RCC 7860 (cell line): ENCODE results near the gene TECPR1.
A peak's percentile ranks its signal among the peaks of the same experiment; 100 is the strongest.

Source experiments
- DNase-seq: peaks from one replicate; pipeline ENCODE4 v3.0.0-alpha.2; 2015; ENCODE audit warnings: low spot score
- FAIRE-seq: peaks from 2 replicates; lab custom pipeline; 2012; peaks lifted over from hg19 to GRCh38; lab: Jason Lieb, UNC

Gene TECPR1

DNA sequence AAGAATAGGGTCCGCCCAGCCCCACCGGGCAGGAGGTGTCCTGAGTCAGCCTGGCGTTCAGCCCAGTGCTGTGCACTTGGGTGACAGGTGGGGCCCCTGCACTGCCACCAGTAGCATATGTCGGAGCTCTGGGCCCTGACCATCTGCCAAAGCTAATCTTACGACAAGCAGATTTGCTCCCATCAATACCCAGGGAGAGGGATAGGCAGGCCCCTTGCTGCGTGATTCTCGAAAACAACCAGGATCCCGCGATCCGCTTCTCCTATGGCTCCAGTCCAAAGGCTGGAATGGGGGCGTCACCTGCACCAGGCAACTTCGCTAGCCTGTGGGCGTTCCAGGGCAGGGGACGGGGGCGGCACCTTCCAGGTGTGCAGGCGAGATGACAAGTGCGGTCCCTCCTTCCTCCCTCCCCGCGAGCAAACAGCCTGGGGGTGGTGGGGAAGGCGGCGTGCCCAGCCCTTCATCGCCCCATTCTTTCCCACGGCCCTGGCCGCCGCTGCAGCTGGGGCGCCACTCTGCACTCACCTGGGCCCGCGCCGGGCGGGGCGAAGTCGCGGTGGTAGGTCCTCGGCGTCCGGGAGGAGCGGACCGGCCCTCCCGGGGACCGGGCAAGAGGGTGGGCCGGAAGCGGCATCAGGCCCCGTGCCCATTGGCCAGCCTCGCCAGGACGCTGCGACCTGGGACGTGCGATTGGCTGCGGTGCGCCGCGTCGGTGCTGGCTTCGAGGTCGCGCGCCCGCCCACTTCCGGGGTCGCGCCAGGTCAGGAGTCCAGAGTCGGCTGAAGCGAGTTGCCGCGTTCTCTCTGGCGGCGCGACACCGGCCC is at the start of gene TECPR1:
Gene TECPR1, minus strand, starts transcription at position 632 of the 824 bp plus-strand sequence. CDS start 6,086 bp downstream, outside the sequence.
- FAIRE-seq, result no peak
- DNase-seq, result peak; percentile 81

DNA sequence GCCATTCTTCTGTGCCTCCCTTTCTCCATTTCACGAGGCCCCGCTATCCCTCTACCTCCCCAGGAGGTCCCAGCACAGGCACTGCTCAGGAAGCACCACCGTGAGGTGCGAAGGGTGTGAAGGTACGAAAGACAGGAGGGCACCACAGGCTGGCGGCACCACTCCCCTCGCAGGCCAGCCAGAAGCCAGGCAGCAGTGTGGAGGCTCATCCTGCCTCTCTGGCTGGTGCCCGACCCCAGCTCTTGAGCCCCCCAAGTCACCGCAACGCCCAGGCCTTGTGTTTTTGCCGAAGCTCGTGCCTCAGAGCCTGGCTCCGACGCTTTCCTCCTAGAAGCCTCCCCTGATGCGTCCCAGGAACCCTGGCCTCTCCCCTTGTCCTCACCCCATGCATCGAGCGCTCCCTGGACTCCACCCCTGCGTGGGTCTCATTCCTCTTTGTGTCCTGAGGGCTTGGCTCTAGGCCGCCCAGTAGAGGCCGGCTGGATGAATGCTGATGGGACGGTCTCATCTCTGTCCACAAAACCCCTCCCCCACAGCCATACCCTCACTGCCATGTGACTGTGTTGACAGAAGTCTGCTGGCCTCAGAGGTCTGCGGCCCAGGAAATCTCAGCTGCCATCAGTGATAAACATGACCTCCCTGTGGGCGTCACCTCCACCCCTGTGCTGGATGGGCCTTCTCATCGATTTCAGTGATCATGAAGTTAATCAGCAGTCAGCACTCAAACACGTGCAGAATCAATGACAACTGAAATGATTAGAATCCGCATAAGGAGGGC is 48.8 kb upstream of the TECPR1 start:
- FAIRE-seq (no peak), DNase-seq (no peak)

DNA sequence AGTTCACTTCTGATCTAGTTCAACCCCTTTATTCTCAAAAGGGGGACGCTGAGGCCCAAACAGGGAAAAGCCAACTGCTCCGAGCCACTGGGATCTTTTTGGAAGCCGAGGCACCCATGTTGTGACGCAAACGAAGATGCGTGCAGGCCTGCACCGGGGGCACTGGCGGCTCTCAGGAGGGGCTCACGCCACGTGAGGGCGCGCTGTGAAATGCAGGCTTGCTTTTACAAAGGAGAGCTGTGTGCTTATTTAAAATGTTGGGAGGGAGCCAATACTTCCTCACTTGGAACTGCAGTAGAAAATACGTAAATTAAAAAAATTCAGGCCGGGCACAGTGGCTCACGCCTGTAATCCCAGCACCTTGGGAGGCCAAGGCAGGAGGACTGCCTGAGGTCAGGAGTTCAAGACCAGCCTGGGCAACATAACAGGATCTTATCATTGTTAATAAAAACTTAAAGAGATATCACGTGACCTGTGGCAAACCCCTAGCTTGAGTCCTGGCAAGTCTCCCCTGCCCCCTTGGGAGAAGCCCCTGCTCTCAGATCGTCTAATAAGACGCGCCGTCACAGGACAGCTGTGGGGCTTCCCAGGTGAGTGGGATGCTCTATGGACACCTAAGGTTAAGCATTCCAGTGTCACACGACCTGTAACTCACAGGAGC is 45.7 kb upstream of the TECPR1 start:
- DNase-seq (no peak), FAIRE-seq (no peak)

GRCh38 chr7:98296833-98297232 is 44.8 kb upstream of the TECPR1 start:
- FAIRE-seq (no peak), DNase-seq (no peak)

DNA sequence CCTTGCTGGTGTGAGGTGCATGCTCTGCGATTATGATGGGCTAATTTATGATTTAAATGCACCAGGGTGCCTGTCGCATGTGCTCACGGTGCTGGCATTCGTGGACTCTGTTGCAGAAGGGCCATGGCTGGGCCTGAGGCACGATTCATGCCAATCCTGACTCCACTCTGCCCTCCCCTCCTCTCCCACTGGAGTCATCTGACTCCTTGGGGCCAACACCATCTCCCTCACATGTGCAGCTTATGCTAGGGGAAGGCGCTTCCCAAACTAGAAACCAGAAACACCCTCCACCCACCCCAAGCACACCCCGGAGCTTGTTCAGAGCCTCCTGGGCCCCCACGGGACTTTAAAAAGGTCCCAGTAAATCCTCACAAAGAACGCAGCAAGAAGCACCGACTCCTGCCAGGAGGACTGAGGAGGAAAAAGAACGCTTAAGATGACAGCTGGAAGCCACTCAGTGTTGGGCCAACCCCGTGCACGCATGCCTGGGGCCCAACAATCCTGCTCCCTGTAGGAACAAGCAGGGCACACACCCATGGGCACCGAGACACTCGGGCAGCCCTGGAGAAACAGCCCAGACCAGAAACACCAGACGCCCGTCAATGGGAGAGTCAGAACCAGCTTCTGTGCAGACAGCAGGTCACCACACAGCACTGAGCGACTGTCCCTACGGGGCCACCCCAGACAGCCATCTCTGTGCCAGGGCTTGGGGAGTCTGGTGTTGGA is 43.6 kb upstream of the TECPR1 start:
- no peak for FAIRE-seq
- DNase-seq, result no peak

DNA sequence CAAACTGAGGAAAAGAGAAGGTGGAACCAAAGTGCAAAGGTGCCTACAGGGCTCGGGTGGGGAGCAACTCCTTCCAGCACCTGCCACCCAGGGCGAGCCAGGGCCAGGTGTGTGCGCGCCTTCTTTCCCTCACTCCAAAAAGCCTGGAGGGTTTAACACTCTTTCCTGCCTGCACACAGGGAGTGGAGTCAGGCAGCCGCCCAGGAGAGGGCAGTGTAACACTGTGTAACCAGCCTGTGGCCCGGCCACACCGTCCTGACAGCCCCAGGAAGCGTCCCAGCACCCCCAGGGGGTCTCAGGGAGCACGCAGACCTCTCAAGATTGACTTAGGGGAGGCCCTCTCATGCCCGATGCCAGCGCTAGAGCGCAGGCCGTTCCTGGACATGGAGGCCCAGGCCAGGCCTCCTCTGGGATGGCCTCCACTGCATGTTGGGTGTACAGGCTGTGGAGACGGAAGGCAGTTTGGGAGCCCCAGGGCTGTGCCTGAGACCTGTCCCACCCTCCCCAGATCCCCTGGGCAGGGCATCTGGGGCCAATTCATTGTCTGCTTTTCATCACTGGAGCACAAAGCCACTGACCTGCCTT is 42.9 kb upstream of the TECPR1 start:
- no peak for FAIRE-seq

GRCh38 chr7:98294326-98294725 is 42.3 kb upstream of the TECPR1 start:
- DNase-seq, result no peak
- FAIRE-seq, result no peak

More for the DNA sequence above, 42.9 kb upstream of the TECPR1 start:
- peak; percentile 41 for DNase-seq

- no peak for DNase-seq
- no peak for FAIRE-seq
Measured at GRCh38 chr7:98293746-98294145, 41.7 kb upstream of the TECPR1 start.

- DNase-seq, result no peak
- no peak for FAIRE-seq
Measured at GRCh38 chr7:98293265-98293664, 41.2 kb upstream of the TECPR1 start.

DNA sequence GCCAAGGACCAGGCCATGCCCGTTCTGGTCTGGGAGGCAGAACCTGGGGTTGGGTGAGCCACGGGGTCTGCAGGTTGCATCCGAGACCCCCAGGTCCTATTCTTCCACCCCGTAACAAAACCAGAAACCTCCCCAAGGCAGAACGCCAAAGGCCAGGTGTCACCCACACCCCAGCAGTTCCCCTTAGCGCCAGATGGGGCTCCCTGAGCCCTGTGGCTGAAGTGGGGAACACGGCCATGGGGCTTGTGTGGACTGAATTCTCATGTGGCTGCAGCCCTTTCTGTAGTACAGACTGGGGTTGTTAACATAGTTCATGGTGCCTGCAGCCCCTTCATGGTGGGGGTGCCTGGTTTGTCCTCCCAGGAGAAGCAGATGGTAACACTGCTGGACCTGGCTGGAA is 39.7 kb upstream of the TECPR1 start:
- DNase-seq (no peak), FAIRE-seq (no peak)

GRCh38 chr7:98289333-98289875 is 37.4 kb upstream of the TECPR1 start:
- FAIRE-seq, result no peak
- DNase-seq, result no peak

- no peak for FAIRE-seq
Measured at GRCh38 chr7:98288064-98288823, 36.2 kb upstream of the TECPR1 start.

DNA sequence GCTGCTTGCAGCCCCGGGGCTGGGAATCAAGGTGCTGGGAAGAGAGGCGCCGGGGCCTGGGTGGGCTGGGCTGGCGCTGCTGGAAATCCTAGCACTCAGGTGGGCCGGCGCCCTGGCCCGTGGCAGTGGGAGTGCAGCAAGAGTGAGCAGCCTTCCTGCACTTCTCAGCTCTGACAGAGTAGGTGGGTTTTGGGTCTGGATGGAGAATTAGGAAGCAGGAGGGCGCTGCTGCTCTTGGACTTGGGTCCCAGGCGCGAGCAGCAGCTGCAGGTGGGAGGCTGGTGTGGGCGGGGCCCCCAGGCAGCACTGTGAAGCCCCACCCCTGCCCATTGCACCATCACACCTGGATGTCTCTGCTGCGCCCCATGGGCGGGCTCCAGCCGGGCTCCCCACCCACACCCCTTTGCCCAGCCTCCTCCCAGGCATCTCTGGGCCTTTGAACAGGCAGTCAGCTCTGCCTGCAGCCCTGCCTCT is 35.5 kb upstream of the TECPR1 start:
- no peak for FAIRE-seq
- no peak for DNase-seq

More at GRCh38 chr7:98288064-98288823, 36.2 kb upstream of the TECPR1 start:
- no peak for DNase-seq

DNA sequence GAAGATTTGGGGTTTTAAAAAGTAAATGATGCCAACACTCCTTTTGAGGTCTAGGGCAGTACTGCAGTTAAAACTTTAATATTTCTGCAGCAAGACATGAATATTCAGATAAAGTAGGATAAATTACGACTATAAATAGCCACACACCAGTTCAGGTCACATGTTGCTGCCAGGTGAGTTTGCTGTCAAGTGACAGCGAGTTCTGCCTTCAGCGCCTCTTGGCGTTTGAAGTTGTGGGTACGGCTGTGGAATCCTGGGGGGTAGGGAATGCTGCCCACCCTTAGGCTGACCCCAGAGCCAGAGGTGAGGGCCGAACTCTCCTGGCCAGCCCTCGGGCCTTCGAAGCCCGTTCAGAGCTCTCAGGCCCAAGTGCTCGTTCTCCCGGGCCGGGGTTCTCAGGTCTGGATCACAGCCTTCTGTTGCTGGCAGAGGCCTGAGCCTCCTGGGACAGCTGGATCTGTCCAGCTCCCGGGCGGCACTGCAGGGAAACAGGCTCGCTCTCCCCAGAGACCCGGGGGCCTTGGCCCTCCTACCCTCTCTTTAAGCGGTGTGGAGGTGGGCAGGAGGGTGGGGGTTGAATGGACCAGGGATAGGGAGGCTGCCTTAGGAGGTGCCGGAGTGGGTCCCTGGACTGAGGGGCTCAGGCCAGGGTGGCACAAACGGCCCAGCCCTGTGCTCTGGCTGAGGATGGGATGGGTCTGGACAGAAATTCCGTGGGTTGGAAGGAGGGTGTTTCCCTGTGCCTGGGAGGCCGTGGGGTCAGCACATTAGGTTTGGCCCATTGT is 34.9 kb upstream of the TECPR1 start:
- DNase-seq (no peak), FAIRE-seq (no peak)

GRCh38 chr7:98286093-98286539 is 34.1 kb upstream of the TECPR1 start:
- DNase-seq, result peak; percentile 91
- FAIRE-seq, result peak; percentile 75

GRCh38 chr7:98285157-98286092 is 33.4 kb upstream of the TECPR1 start:
- DNase-seq (peak; percentile 13), FAIRE-seq (no peak)

- DNase-seq, result peak; percentile 99
- peak; percentile 92 for FAIRE-seq
Measured at GRCh38 chr7:98284335-98285036, 32.5 kb upstream of the TECPR1 start.
